Activated T-cell treated with anti-CD3 and anti-CD28 coated beads, Interleukin-2, amount 50 U/mL, for 48 hours (primary cell): ENCODE results near the gene SLC45A1.

ENCODE experiments used
- DNase-seq, 2 experiments: peaks; one replicate each; pipeline ENCODE4 v3.0.0-alpha.2; 2020

SLC45A1 gene

GRCh38 chr1:8338526-8339202 is 20.8 kb downstream of the SLC45A1 start:
- DNase-seq = no peak

GRCh38 chr1:8339203-8339600 is 21.3 kb downstream of the SLC45A1 start:
- no peak for DNase-seq

- DNase-seq = no peak
These were observed 22.5 kb downstream of the SLC45A1 start for GRCh38 chr1:8340448-8340847.

GRCh38 chr1:8342325-8342724 is 24.4 kb downstream of the SLC45A1 start:
- no peak for DNase-seq

GRCh38 chr1:8343044-8343443 is 25.1 kb downstream of the SLC45A1 start:
- DNase-seq = no peak

DNA sequence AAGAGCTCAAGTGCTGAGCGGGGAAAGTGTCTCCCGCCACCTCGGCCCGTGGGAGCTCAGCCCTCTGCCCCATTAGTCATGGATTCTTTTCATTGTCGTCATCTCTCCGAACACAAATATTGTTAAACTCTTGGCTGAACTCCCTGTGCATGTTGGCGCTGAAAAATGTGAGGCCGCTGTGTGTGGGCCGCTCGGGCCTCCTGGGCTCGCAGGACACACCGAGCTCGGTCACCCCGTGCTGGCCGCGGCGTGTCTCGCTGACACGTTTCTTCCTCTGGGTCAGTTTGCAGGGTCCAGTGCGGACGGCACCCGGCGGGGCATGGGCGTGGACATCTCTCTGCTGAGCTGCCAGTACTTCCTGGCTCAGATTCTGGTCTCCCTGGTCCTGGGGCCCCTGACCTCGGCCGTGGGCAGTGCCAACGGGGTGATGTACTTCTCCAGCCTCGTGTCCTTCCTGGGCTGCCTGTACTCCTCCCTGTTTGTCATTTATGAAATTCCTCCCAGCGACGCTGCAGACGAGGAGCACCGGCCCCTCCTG is 25.6 kb downstream of the SLC45A1 start:
- DNase-seq = no peak

DNA sequence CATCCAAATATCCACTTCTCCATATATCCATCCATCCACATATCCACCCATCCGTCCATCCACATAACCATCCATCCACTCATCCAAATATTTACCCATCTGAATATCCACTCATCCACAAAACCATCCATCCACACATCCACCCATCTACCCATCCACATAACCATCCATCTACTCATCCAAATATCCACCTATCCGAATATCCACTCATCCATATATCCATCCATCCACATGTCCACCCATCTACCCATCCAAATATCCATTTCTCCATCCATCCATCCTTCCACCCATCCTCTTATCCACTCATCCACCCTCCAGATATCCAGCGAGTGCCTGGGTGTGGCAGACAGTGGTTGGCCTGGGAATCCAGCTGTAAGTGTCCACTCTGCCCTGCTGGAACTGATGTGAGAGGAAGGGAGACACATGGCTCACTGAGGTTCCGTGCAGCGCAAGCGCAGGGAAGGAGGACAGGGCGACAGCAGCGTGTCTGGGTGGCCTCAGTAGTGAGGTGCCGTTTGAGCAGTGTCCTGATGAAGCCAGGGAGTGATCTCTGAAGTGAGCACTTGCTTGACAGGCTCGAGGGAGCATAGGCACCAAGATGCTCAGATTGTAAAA is 27.1 kb downstream of the SLC45A1 start:
- DNase-seq = no peak

DNA sequence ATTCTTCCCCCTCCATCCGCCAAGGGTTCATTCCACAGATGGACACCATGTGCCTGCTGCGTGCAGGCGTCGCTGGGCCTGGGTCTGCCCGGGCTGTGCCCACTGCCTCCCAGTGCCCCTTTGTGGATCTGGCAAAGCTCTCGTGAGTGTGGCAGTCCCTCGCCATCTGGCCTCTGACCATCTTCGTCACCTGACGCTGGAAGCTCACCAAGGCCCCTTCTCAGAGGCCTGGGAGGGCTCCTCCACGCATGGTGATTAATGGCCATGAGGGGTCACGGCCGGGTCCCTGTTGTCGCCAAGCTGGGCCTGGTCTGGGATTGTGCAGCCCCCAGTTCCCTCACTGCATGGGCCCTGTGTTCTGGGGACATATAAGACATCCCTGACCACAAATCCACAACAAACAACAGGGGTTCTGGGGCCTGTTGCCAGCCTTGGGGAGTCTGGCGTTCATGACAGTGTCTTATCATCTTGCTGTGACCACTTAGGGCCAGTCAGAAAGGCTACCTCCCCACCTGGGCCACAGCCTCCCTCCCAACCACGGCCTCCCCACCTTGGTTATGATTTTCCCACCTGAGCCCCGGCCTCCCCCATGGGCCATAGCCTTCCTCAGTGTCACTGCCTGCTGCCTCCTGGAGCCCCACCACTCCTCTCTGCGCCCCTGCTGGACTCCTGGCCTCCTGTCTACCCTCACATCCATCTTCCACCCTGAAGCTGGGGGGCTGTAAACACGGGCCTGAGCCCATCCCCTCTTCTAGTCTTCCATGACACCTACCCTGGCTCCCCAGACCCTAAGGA is 27.9 kb downstream of the SLC45A1 start:
- no peak for DNase-seq

DNA sequence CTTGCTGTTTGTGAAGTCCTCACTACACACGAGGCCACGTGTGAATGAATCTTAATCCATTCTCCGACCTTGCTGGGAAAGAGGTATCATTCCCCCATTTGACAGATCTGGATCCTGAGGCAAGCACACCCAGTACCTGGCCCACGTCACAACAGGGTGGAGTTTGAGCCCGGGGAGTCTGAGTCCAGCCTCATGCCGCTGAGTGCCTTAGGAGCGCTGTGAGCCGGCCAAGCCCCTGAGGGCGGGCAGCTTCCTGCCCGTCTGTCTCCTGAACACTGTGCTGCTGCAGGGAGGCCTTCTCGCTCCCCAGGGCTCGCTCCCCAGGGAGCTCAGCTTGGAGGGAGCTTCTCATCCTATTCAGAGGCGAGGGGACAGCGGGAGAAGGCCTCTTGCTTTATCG is 29.7 kb downstream of the SLC45A1 start:
- DNase-seq = no peak

DNA sequence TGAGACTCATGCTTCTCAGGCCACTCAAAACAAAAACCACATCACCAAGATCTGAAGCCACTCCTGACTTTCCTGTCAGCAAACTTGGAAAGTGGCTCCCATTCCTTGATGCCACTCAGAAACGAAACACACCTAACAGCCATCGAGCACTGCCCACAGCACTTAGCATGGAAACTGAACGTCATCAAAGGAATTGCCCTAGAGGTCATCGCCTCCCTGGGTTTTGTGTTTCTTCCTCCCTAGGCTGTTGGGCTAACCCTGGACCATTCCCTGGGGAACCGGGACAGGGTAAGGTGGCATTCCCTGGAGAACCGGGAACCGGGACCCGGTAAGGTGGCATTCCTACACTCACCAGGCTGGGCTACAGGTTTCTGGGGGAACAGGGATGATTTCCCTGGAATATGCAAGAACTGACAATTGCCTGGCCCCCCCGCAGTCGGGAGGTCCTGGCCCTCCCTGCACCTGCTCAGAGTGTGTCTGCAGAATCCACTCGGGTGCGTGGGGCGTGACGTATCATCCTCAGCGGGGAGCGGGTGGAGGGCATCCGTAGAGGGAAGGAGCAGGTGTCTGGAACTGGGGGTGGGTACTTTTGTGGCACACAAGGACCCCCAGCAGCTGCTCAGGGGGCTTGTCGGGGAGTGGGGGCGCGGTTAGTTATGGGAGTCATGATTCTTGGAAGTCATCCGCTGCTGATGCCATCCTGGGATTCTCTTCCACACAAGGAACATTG is 30.3 kb downstream of the SLC45A1 start:
- DNase-seq = no peak

DNA sequence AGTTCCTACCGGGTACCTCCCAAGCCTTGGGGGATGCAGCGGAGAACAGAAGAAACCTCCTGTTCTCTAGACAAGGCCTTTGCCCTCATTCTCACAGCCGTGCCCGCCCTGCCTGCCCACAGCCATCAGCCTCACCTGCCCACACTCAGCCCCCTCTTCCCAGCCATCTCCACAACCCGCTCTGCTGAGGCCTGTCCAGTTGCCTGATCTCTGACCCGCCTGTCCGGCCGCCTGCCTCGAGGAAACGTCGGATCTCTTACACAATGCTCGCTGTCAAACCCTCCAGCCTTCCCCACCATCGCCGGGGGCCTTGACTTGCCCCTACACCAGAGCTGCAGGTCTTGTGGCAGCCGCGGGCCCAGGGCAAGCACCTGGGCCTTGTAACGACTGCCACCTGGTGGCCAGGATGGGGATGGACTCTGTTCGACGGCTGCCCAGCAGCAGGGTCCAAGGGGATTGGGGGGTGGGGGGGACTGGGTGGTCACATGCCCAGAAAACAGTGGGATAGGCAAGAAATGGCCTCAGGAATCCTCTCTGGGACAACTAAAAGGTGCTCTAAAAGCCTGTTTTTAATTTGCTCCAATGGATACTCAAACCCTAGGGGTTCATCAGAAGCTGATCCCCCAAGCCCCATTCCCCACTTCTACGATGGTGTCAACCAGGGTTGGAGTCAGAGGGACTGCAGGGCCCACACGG is 31.0 kb downstream of the SLC45A1 start:
- peak; percentile 78 to 81 for DNase-seq

- no peak for DNase-seq
These were observed 31.6 kb downstream of the SLC45A1 start for GRCh38 chr1:8349473-8349865.

GRCh38 chr1:8349961-8350360 is 32.0 kb downstream of the SLC45A1 start:
- no peak for DNase-seq

- DNase-seq = no peak
These were observed 33.2 kb downstream of the SLC45A1 start for GRCh38 chr1:8350914-8351684.

DNA sequence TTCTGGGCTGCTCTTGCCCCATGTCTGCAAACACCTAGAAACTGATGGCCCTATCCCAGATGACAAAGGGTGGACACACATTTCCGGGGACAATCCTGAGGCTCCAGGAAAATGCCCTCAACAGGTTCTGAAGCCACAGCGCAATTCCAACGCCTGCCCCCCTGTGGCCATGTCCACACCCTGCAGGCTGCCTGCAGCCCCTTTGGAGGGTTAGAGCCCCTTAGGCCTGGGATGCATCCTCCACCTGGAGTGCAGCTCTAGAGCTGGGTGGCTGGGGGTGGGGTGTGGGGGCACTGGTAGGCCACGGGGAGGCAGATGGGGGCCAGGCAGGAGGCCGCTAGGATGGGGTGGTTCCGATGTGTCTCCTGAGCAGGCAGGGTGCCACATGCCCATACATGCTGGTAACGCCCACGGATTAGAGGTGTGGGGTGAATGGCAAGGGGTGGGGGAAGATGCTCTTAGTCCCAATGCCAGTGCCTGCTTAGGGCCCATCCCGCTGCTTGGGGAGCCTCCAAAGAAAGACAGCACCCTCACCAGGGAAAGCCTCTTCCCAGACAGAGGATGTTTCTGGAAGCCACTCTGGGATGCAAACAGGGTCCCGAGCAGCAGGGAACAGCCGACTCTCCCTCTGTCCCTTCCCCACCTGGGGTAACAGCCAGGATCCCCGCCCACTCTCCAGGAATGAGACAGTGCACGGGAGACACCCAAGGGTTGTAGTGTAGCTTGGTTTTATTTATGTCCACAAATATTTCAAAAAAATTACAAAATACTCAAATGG is 34.0 kb downstream of the SLC45A1 start:
- DNase-seq = peak; percentile 45 to 46

GRCh38 chr1:8352471-8352845 is 34.5 kb downstream of the SLC45A1 start:
- DNase-seq = no peak

DNA sequence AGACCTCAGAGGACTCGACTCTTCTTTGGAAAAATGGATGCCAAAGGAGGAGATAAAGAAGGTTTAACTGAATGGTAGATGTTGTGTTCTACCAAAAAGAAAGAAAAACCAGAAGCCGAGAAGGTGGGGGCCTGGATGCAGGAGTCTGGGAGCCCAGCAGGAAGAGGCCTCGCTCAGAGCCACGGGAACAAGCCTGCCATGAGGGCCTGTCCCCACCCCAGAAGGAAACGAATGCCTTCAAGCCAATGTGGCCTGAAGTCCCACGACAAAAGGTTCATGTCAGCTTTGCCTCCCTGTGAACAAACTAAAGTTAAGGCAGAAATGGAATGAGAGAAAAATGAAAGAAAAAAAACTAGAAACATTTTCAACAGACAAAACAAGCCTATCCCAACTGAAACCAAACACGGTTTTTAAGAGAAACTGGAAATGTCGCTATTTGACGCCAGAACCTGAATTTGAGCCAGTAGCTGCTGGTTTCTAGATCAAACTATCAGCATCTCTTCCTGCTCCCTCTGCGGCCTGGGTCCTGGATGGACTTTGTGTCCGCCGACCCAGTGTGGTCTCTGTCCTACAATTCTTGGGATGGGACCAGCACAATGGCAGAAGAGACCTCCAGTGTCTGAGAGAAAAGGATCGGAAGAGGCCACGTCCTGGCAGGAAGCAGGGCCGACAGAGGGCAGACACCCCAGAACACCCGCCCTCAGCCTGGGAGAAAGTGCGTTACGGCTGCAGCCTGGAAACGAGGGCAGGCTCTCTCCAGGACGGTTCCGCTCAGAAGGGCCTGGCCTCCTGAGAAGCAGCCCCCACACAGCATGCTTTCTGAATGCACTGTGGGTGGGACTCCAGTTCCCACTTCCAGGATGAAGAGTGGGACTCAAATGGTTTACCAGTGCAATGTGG is 35.2 kb downstream of the SLC45A1 start:
- DNase-seq = no peak

- no peak for DNase-seq
These were observed 36.1 kb downstream of the SLC45A1 start for GRCh38 chr1:8354038-8354437.

DNA sequence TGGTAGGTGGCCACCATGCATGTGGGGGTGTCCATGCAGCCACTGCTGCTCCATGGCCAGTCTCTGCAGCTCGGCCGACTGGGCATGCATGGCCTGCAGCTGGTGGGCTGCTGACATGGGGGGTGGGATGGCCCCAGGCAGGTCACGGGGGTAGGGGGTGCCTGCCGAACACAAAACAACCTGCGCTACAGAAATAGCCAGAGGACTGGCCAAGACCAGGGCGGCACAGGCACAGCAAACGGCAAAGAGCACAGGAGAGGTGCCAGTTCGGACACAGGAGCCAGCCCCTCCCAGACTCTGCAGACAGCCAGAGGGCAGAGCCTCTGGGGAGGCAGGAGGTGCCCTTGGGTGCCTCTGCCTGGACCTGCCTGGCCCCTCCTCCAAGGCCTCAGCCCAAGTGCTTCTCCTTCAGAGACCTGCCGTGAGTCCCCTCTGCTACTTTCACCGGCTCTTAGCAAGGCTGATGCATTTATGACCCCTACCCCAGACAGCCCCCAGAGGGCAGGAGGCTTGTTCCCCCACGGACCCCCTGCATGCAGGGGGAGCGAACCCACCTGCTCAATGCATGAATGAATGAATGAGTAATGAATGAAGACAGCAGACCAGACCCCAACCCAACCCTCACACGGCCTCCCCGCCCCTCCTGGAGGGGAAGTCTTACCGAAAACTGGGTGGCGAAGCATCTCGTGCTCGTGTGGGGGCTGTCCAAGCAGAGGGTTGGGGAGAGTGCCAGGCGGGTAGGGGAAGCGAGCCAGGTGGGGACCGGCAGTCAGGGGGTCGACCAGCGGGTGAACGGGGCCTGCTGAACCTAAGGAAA is 37.7 kb downstream of the SLC45A1 start:
- DNase-seq = no peak
